GM23338 (cell line): Measurements from ENCODE around the gene FCN2. TPM values are rescaled to one million over a fixed set of nuclear protein-coding genes. Genes with fewer than 3 reads are reported as not detected.

Source experiments
- ATAC-seq: fragments of 200-7000 bp; cut with Tn5 transposase; 3 replicates; pipeline ENCODE4 v1.9.1; 2020
- DNase-seq: peaks from one replicate; pipeline ENCODE4 v3.0.0-alpha.2; 2015; ENCODE audit warnings: low spot score
- H2AFZ ChIP-seq: fragments of 200-600 bp; sonication (generic); 2 replicates; pipeline ENCODE4 v1.8.0; 2016; ENCODE audit warnings: antibody characterized with exemption, mild to moderate bottlenecking, moderate library complexity
- H3F3A ChIP-seq: fragments of 200-600 bp; sonication (generic); replicated peaks from 2 replicates; pipeline ENCODE4 v1.8.0; 2017; ENCODE audit warnings: antibody characterized with exemption, mixed run types, low read depth
- H3K27ac ChIP-seq: fragments of 200-600 bp; sonication (generic); 2 replicates; pipeline ENCODE4 v1.6.1; 2016; ENCODE audit warnings: low read depth
- H3K27me3 ChIP-seq: fragments of 200-600 bp; sonication (generic); 2 replicates; pipeline ENCODE4 v1.8.0; 2016; ENCODE audit warnings: mild to moderate bottlenecking, mixed run types, moderate library complexity; ENCODE audit not compliant: insufficient read depth
- H3K36me3 ChIP-seq: fragments of 200-600 bp; sonication (generic); 2 replicates; pipeline ENCODE4 v1.8.0; 2016; ENCODE audit warnings: mild to moderate bottlenecking; ENCODE audit not compliant: insufficient read depth
- H3K4me1 ChIP-seq: fragments of 200-600 bp; sonication (generic); 2 replicates; pipeline ENCODE4 v1.8.0; 2016; ENCODE audit warnings: mild to moderate bottlenecking, moderate library complexity; ENCODE audit not compliant: insufficient read depth
- H3K4me2 ChIP-seq: fragments of 200-600 bp; sonication (generic); 2 replicates; pipeline ENCODE4 v1.7.1; 2017; ENCODE audit warnings: mixed run types
- H3K4me3 ChIP-seq: fragments of 200-600 bp; sonication (generic); 2 replicates; pipeline ENCODE4 v1.6.1; 2016; ENCODE audit warnings: mixed run types
- H3K79me2 ChIP-seq: fragments of 200-600 bp; sonication (generic); replicated peaks from 2 replicates; pipeline ENCODE4 v1.8.0; 2017; ENCODE audit warnings: mild to moderate bottlenecking; ENCODE audit not compliant: insufficient read depth
- H3K9me2 ChIP-seq: fragments of 200-600 bp; sonication (generic); 2 replicates; pipeline ENCODE4 v1.8.0; 2017; ENCODE audit not compliant: insufficient read depth
- H4K20me1 ChIP-seq: fragments of 200-600 bp; sonication (generic); replicated peaks from 2 replicates; pipeline ENCODE4 v1.8.0; 2017; ENCODE audit warnings: mild to moderate bottlenecking; ENCODE audit not compliant: insufficient read depth
- H3K27ac Mint-ChIP-seq: 2 replicates; pipeline ENCODE4 v1.8.0; 2020; ENCODE audit warnings: inconsistent platforms, mild to moderate bottlenecking, moderate library complexity, mixed read lengths
- H3K27me3 Mint-ChIP-seq: 3 replicates; pipeline ENCODE4 v1.8.0; 2022; ENCODE audit warnings: low read depth, mild to moderate bottlenecking, moderate library complexity, mixed read lengths, inconsistent platforms; ENCODE audit not compliant: insufficient read depth, poor library complexity
- H3K36me3 Mint-ChIP-seq: 3 replicates; pipeline ENCODE4 v1.8.0; 2021; ENCODE audit warnings: low read depth, mild to moderate bottlenecking, inconsistent platforms, moderate library complexity, mixed read lengths
- H3K4me1 Mint-ChIP-seq: 3 replicates; pipeline ENCODE4 v1.8.0; 2020; ENCODE audit warnings: mild to moderate bottlenecking, inconsistent platforms, mixed read lengths
- H3K4me3 Mint-ChIP-seq: 3 replicates; pipeline ENCODE4 v1.8.0; 2021; ENCODE audit warnings: moderate library complexity, mild to moderate bottlenecking, inconsistent platforms, mixed read lengths
- H3K9me3 Mint-ChIP-seq: 3 replicates; pipeline ENCODE4 v1.8.0; 2020; ENCODE audit warnings: moderate library complexity, mild to moderate bottlenecking, inconsistent platforms, mixed read lengths
- CREB1 ChIP-seq: fragments of 250-450 bp; sonication (Bioruptor Pico); IDR thresholded peaks from 2 replicates; pipeline ENCODE4 v1.5.0; 2020; ENCODE audit warnings: low read depth, mild to moderate bottlenecking, moderate library complexity
- EZH2 ChIP-seq: fragments of 200-600 bp; sonication (generic); IDR thresholded peaks from one replicate; pipeline ENCODE4 v1.8.0; 2017; ENCODE audit warnings: antibody characterized with exemption, mild to moderate bottlenecking, low read depth; ENCODE audit not compliant: unreplicated experiment
- EZH2phosphoT487 ChIP-seq: fragments of 200-600 bp; sonication (generic); IDR thresholded peaks from one replicate; pipeline ENCODE4 v1.8.1; 2018; ENCODE audit warnings: antibody characterized with exemption; ENCODE audit not compliant: unreplicated experiment
- JUNB ChIP-seq: IDR thresholded peaks from one replicate; pipeline ENCODE4 v1.6.1; 2016; ENCODE audit warnings: antibody characterized with exemption; ENCODE audit not compliant: unreplicated experiment
- NANOG ChIP-seq: IDR thresholded peaks from 2 replicates; pipeline ENCODE4 v1.6.1; 2016; ENCODE audit warnings: antibody characterized with exemption, borderline replicate concordance
- POLR2AphosphoS5 ChIP-seq: IDR thresholded peaks from 2 replicates; pipeline ENCODE4 v1.6.1; 2016; ENCODE audit warnings: antibody characterized with exemption, low read depth
- STAT1 ChIP-seq: IDR thresholded peaks from one replicate; pipeline ENCODE4 v1.6.1; 2016; ENCODE audit warnings: antibody characterized with exemption; ENCODE audit not compliant: unreplicated experiment
- ZNF114 ChIP-seq: fragments of 250-450 bp; sonication (Bioruptor Pico); IDR thresholded peaks from 2 replicates; pipeline ENCODE4 v1.5.0; 2020; ENCODE audit warnings: mild to moderate bottlenecking, moderate library complexity
- ZNF331 ChIP-seq: fragments of 250-450 bp; sonication (Bioruptor Pico); IDR thresholded peaks from 2 replicates; pipeline ENCODE4 v1.5.0; 2020; ENCODE audit warnings: low read depth, mild to moderate bottlenecking, moderate library complexity
- polyA plus RNA-seq: library from polyadenylated mRNA; unstranded; fragments of >200 nt; fragmentation: Nextera tagmentation; extraction: Ambion mirVana; gene quantifications from 2 replicates; pipeline ENCODE4 v1.2.1, GENCODE V29; 2016
- total RNA-seq: library from RNA; depleted of rRNA; stranded (reverse); fragments of >200 nt; shearing (Covaris generic); gene quantifications from 2 replicates; pipeline ENCODE4 v1.2.3, GENCODE V29; 2014
- TF ChIP-seq, protein P1 (sequence below): IDR thresholded peaks from one replicate; pipeline ENCODE4 v1.6.1; 2018; ENCODE audit warnings: antibody characterized with exemption; ENCODE audit not compliant: unreplicated experiment
- TF ChIP-seq, protein P2 (sequence below): IDR thresholded peaks from 2 replicates; pipeline ENCODE4 v1.6.1; 2016; ENCODE audit warnings: antibody characterized with exemption
- TF ChIP-seq, protein P3 (sequence below), 2 experiments: fragments of 200-600 bp in 1 of 2; sonication (generic) in 1 of 2; conservative IDR thresholded peaks; 2 replicates each; pipeline versions ENCODE4 v1.5.1 to v1.6.1; 2016 to 2017; ENCODE audit warnings: antibody characterized with exemption in 2 of 2, low read depth in 2 of 2, mild to moderate bottlenecking in 2 of 2, moderate library complexity in 1 of 2
- TF ChIP-seq, protein P4 (sequence below): fragments of 250-450 bp; sonication (Bioruptor Pico); IDR thresholded peaks from 2 replicates; pipeline ENCODE4 v1.5.0; 2020; ENCODE audit warnings: mild to moderate bottlenecking, moderate library complexity

Gene FCN2
- total and polyA plus RNA-seq, 2 experiments from 2014 or later, result not detected

DNA sequence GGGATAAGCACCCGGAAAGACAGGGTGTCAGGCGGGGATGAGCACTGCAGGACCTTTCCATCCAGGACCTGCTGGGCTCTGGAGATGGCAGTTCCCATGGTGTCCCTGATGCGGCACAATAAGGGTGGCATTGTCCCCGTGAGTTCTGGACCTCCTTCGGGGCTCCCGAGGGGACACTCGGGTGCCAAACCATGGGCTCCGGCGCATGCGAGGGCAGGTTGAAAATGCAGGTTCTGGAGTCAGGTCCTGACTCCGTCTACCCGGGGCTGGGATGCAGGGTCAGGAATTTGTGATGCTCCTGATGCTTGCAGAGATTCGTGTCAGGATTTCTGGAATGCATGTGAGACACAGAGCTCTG is 682 bp downstream of the FCN2 start:
- Histone ChIP-seq H3K27ac (no peak overlapping the region), H2AFZ (no peak overlapping the region), H3K4me3 (no peak overlapping the region), H3K9me2 (no peaks in the 10 kb centered on the region), H3K4me1 (no peaks in the 10 kb centered on the region), H3K4me2 (no peak overlapping the region), H3F3A (no peaks in the 10 kb centered on the region), H3K79me2 (no peaks in the 10 kb centered on the region), H4K20me1 (no peaks in the 10 kb centered on the region), H3K36me3 (no peaks in the 10 kb centered on the region), H3K27me3 (no peaks in the 10 kb centered on the region)
- H3K27ac Mint-ChIP-seq, result no peak overlapping the region
- TF ChIP-seq EZH2 (no peak), POLR2AphosphoS5 (no peak), STAT1 (no peak), EZH2phosphoT487 (no peak), CREB1 (no peak), ZNF114 (CRISPR knock-in tag) (no peak), ZNF331 (CRISPR knock-in tag) (no peak), JUNB (no peak), NANOG (no peak)
- TF ChIP-seq, protein P1, sequence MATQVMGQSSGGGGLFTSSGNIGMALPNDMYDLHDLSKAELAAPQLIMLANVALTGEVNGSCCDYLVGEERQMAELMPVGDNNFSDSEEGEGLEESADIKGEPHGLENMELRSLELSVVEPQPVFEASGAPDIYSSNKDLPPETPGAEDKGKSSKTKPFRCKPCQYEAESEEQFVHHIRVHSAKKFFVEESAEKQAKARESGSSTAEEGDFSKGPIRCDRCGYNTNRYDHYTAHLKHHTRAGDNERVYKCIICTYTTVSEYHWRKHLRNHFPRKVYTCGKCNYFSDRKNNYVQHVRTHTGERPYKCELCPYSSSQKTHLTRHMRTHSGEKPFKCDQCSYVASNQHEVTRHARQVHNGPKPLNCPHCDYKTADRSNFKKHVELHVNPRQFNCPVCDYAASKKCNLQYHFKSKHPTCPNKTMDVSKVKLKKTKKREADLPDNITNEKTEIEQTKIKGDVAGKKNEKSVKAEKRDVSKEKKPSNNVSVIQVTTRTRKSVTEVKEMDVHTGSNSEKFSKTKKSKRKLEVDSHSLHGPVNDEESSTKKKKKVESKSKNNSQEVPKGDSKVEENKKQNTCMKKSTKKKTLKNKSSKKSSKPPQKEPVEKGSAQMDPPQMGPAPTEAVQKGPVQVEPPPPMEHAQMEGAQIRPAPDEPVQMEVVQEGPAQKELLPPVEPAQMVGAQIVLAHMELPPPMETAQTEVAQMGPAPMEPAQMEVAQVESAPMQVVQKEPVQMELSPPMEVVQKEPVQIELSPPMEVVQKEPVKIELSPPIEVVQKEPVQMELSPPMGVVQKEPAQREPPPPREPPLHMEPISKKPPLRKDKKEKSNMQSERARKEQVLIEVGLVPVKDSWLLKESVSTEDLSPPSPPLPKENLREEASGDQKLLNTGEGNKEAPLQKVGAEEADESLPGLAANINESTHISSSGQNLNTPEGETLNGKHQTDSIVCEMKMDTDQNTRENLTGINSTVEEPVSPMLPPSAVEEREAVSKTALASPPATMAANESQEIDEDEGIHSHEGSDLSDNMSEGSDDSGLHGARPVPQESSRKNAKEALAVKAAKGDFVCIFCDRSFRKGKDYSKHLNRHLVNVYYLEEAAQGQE, result no peak
- TF ChIP-seq, protein P2, sequence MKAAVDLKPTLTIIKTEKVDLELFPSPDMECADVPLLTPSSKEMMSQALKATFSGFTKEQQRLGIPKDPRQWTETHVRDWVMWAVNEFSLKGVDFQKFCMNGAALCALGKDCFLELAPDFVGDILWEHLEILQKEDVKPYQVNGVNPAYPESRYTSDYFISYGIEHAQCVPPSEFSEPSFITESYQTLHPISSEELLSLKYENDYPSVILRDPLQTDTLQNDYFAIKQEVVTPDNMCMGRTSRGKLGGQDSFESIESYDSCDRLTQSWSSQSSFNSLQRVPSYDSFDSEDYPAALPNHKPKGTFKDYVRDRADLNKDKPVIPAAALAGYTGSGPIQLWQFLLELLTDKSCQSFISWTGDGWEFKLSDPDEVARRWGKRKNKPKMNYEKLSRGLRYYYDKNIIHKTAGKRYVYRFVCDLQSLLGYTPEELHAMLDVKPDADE, result no peak
- TF ChIP-seq, protein P3, sequence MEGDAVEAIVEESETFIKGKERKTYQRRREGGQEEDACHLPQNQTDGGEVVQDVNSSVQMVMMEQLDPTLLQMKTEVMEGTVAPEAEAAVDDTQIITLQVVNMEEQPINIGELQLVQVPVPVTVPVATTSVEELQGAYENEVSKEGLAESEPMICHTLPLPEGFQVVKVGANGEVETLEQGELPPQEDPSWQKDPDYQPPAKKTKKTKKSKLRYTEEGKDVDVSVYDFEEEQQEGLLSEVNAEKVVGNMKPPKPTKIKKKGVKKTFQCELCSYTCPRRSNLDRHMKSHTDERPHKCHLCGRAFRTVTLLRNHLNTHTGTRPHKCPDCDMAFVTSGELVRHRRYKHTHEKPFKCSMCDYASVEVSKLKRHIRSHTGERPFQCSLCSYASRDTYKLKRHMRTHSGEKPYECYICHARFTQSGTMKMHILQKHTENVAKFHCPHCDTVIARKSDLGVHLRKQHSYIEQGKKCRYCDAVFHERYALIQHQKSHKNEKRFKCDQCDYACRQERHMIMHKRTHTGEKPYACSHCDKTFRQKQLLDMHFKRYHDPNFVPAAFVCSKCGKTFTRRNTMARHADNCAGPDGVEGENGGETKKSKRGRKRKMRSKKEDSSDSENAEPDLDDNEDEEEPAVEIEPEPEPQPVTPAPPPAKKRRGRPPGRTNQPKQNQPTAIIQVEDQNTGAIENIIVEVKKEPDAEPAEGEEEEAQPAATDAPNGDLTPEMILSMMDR (conservative IDR thresholded peaks at IDR 0.05; ENCODE audit: low read depth in 2 of 2), result no peak
- TF ChIP-seq, protein P4, sequence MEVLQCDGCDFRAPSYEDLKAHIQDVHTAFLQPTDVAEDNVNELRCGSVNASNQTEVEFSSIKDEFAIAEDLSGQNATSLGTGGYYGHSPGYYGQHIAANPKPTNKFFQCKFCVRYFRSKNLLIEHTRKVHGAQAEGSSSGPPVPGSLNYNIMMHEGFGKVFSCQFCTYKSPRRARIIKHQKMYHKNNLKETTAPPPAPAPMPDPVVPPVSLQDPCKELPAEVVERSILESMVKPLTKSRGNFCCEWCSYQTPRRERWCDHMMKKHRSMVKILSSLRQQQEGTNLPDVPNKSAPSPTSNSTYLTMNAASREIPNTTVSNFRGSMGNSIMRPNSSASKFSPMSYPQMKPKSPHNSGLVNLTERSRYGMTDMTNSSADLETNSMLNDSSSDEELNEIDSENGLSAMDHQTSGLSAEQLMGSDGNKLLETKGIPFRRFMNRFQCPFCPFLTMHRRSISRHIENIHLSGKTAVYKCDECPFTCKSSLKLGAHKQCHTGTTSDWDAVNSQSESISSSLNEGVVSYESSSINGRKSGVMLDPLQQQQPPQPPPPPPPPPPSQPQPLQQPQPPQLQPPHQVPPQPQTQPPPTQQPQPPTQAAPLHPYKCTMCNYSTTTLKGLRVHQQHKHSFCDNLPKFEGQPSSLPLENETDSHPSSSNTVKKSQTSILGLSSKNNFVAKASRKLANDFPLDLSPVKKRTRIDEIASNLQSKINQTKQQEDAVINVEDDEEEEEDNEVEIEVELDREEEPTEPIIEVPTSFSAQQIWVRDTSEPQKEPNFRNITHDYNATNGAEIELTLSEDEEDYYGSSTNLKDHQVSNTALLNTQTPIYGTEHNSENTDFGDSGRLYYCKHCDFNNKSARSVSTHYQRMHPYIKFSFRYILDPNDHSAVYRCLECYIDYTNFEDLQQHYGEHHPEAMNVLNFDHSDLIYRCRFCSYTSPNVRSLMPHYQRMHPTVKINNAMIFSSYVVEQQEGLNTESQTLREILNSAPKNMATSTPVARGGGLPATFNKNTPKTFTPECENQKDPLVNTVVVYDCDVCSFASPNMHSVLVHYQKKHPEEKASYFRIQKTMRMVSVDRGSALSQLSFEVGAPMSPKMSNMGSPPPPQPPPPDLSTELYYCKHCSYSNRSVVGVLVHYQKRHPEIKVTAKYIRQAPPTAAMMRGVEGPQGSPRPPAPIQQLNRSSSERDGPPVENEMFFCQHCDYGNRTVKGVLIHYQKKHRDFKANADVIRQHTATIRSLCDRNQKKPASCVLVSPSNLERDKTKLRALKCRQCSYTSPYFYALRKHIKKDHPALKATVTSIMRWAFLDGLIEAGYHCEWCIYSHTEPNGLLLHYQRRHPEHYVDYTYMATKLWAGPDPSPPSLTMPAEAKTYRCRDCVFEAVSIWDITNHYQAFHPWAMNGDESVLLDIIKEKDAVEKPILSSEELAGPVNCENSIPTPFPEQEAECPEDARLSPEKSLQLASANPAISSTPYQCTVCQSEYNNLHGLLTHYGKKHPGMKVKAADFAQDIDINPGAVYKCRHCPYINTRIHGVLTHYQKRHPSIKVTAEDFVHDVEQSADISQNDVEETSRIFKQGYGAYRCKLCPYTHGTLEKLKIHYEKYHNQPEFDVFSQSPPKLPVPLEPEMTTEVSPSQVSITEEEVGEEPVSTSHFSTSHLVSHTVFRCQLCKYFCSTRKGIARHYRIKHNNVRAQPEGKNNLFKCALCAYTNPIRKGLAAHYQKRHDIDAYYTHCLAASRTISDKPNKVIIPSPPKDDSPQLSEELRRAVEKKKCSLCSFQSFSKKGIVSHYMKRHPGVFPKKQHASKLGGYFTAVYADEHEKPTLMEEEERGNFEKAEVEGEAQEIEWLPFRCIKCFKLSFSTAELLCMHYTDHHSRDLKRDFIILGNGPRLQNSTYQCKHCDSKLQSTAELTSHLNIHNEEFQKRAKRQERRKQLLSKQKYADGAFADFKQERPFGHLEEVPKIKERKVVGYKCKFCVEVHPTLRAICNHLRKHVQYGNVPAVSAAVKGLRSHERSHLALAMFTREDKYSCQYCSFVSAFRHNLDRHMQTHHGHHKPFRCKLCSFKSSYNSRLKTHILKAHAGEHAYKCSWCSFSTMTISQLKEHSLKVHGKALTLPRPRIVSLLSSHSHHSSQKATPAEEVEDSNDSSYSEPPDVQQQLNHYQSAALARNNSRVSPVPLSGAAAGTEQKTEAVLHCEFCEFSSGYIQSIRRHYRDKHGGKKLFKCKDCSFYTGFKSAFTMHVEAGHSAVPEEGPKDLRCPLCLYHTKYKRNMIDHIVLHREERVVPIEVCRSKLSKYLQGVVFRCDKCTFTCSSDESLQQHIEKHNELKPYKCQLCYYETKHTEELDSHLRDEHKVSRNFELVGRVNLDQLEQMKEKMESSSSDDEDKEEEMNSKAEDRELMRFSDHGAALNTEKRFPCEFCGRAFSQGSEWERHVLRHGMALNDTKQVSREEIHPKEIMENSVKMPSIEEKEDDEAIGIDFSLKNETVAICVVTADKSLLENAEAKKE (CRISPR knock-in tag), result no peak
- peaks cover 4% of the 10 kb centered on the region for H3K27me3 Mint-ChIP-seq
- H3K4me1 Mint-ChIP-seq, result no peaks in the 10 kb centered on the region
- H3K36me3 Mint-ChIP-seq, result no peaks in the 10 kb centered on the region
- ATAC-seq, result no peak
- DNase-seq, result no peak
- H3K4me3 Mint-ChIP-seq, result no peak overlapping the region
- H3K9me3 Mint-ChIP-seq, result no peaks in the 10 kb centered on the region; the same call in 2 of the 3 replicates
